ENCODE results near the gene ADGRL2.

The ADGRL2 gene

DNA sequence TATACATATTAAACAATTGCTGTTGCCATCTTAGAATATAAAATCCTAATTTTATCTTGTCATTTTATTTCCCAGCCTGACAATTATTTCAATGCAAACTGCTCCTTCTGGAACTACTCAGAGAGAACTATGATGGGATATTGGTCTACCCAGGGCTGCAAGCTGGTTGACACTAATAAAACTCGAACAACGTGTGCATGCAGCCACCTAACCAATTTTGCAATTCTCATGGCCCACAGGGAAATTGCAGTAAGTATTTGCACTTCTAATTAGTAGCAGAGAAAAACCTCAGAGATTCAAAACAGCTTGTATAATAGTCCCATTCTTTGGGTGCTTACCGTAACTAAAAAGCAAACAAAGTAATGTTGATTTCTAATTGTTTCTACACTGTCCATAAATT lies 167.2 kb downstream of the ADGRL2 start:
- no peak for DNase-seq (ENCODE audit: low spot score)
- H2AFZ ChIP-seq (ENCODE audit: low read length), result no peak overlapping the region
- no peak overlapping the region for H2AK5ac ChIP-seq (ENCODE audit: low read depth, low read length)
- H2BK5ac ChIP-seq (ENCODE audit: low read length), result no peak overlapping the region
- peaks cover 8 to 100% of the 10 kb centered on the region in 2 donors for H3K36me3 ChIP-seq (replicated peaks in 1 of 2; ENCODE audit: control insufficient read depth in 2 of 2, insufficient read depth in 2 of 2, low read length in 2 of 2)
- H3K27ac ChIP-seq (replicated peaks; ENCODE audit: low read length), result no peak overlapping the region
- no peak overlapping the region for H3K18ac ChIP-seq (ENCODE audit: low read length)
- H3K23ac ChIP-seq (ENCODE audit: low read depth, low read length, poor library complexity), result no peak overlapping the region
- no peak overlapping the region for H2BK15ac ChIP-seq (ENCODE audit: low read length)
- H3K4me2 ChIP-seq (ENCODE audit: insufficient read depth, low read length, poor library complexity, severe bottlenecking), result no peak overlapping the region
- H3K4ac ChIP-seq (ENCODE audit: low read length), result no peak overlapping the region
- H4K8ac ChIP-seq (ENCODE audit: low read depth, low read length), result no peak overlapping the region
- H3K4me1 ChIP-seq (ENCODE audit: control insufficient read depth in 2 of 2, insufficient read depth in 1 of 2, low read depth in 1 of 2, low read length in 2 of 2), result peaks cover 0 to 2% of the 10 kb centered on the region in 2 donors
- no peak overlapping the region for H4K91ac ChIP-seq (ENCODE audit: low read depth, low read length, poor library complexity)
- peaks cover 0 to 10% of the 10 kb centered on the region in 2 donors for H3K9me3 ChIP-seq (replicated peaks in 1 of 2; ENCODE audit: control insufficient read depth in 2 of 2, insufficient read depth in 1 of 2, low read depth in 1 of 2, low read length in 2 of 2)
- no peak overlapping the region for H3K14ac ChIP-seq (ENCODE audit: low read length)
- no peak overlapping the region for H3K4me3 ChIP-seq (ENCODE audit: low read length in 2 of 2)
- H3K27me3 ChIP-seq (ENCODE audit: control insufficient read depth in 3 of 3, insufficient read depth in 3 of 3, low read depth in 1 of 3, low read length in 3 of 3), result no peaks in the 10 kb centered on the region
- H2BK12ac ChIP-seq (ENCODE audit: low read length), result no peak overlapping the region
- no peaks in the 10 kb centered on the region for H3K79me1 ChIP-seq (ENCODE audit: low read depth, low read length)
- no peak overlapping the region for H2BK120ac ChIP-seq (ENCODE audit: low read depth, low read length)
- no CpG with 5 or more reads among the region's 3 CpGs for WGBS, 2 donors (ENCODE audit: extremely low coverage in 2 of 2, insufficient read length in 2 of 2, insufficient replicate concordance in 1 of 2)
- H3K9ac ChIP-seq (ENCODE audit: low read depth, low read length, poor library complexity), result no peak overlapping the region

DNA sequence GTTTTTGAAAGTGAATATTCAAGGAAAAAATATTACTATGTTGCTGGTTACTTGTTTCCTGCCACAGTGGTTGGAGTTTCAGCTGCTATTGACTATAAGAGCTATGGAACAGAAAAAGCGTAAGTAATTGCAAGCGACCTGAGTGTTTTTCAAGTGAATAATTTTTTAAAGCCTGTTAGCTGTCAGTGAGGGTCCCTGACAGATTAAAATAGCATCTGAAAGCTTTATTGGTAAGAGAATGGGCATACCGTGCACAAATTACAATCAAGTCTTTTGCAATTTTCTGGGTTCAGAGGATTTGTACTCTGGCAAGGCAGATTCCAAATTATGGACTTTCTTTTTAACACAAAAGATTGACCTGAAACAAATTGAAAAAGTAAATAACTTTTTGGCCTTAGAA lies 169.7 kb downstream of the ADGRL2 start:
- no peak overlapping the region for H3K4me3 ChIP-seq (ENCODE audit: low read length in 2 of 2)
- H3K27ac ChIP-seq (replicated peaks; ENCODE audit: low read length), result no peak overlapping the region
- H3K23ac ChIP-seq (ENCODE audit: low read depth, low read length, poor library complexity), result no peak overlapping the region
- H2BK5ac ChIP-seq (ENCODE audit: low read length), result no peak overlapping the region
- no peak overlapping the region for H2BK12ac ChIP-seq (ENCODE audit: low read length)
- no peak overlapping the region for H4K91ac ChIP-seq (ENCODE audit: low read depth, low read length, poor library complexity)
- no peak overlapping the region for H3K4ac ChIP-seq (ENCODE audit: low read length)
- H2AFZ ChIP-seq (ENCODE audit: low read length), result no peak overlapping the region
- H4K8ac ChIP-seq (ENCODE audit: low read depth, low read length), result no peak overlapping the region
- no peak overlapping the region for H3K4me2 ChIP-seq (ENCODE audit: insufficient read depth, low read length, poor library complexity, severe bottlenecking)
- H2BK120ac ChIP-seq (ENCODE audit: low read depth, low read length), result no peak overlapping the region
- no peaks in the 10 kb centered on the region for H3K79me1 ChIP-seq (ENCODE audit: low read depth, low read length)
- no peak overlapping the region for H2BK15ac ChIP-seq (ENCODE audit: low read length)
- no CpG with 5 or more reads among the region's 3 CpGs for WGBS, 2 donors (ENCODE audit: extremely low coverage in 2 of 2, insufficient read length in 2 of 2, insufficient replicate concordance in 1 of 2)
- peaks cover 0 to 6% of the 10 kb centered on the region in 2 donors for H3K9me3 ChIP-seq (replicated peaks in 1 of 2; ENCODE audit: control insufficient read depth in 2 of 2, insufficient read depth in 1 of 2, low read depth in 1 of 2, low read length in 2 of 2)
- H3K27me3 ChIP-seq (ENCODE audit: control insufficient read depth in 3 of 3, insufficient read depth in 3 of 3, low read depth in 1 of 3, low read length in 3 of 3), result no peaks in the 10 kb centered on the region
- no peak overlapping the region for H2AK5ac ChIP-seq (ENCODE audit: low read depth, low read length)
- H3K14ac ChIP-seq (ENCODE audit: low read length), result no peak overlapping the region
- no peak overlapping the region for H3K18ac ChIP-seq (ENCODE audit: low read length)
- DNase-seq (ENCODE audit: low spot score), result no peak
- peaks cover 0 to 4% of the 10 kb centered on the region in 2 donors for H3K4me1 ChIP-seq (ENCODE audit: control insufficient read depth in 2 of 2, insufficient read depth in 1 of 2, low read depth in 1 of 2, low read length in 2 of 2)
- peaks cover 8 to 100% of the 10 kb centered on the region in 2 donors for H3K36me3 ChIP-seq (replicated peaks in 1 of 2; ENCODE audit: control insufficient read depth in 2 of 2, insufficient read depth in 2 of 2, low read length in 2 of 2)
- no peak overlapping the region for H3K9ac ChIP-seq (ENCODE audit: low read depth, low read length, poor library complexity)

DNA sequence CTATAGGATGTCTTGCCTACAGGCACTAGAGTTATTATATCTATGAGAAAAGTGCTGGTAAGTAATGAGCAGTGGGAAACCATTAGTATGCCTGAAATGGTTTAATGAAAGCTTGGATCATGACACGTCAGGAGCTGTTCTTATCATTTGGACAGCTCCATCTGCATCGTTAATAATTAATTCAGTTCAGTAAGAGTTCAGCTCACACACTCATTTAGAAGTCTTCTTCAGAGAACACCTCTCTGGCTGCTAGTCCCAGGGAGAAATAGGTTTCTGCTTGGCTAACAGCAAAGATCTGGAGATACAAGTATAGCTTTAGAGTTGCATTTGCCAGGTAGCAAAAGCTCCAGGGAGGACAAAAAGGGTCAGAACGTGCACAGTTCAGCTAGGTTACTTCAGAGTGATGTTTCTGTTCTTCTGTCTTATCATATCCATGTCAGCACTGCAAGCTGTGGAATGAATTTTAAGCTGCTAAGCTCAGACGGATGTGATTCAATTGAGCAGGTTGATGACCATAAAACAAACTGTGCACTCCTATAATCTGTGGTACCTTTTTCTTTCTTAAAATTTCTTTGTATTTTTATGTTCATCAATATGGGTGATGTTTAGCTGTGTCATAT lies 173.6 kb downstream of the ADGRL2 start:
- H2BK15ac ChIP-seq (ENCODE audit: low read length), result no peak overlapping the region
- no CpG with 5 or more reads among the region's 4 CpGs for WGBS, 2 donors (ENCODE audit: extremely low coverage in 2 of 2, insufficient read length in 2 of 2, insufficient replicate concordance in 1 of 2)
- H3K9me3 ChIP-seq (replicated peaks in 1 of 2; ENCODE audit: control insufficient read depth in 2 of 2, insufficient read depth in 1 of 2, low read depth in 1 of 2, low read length in 2 of 2), result no peaks in the 10 kb centered on the region

DNA sequence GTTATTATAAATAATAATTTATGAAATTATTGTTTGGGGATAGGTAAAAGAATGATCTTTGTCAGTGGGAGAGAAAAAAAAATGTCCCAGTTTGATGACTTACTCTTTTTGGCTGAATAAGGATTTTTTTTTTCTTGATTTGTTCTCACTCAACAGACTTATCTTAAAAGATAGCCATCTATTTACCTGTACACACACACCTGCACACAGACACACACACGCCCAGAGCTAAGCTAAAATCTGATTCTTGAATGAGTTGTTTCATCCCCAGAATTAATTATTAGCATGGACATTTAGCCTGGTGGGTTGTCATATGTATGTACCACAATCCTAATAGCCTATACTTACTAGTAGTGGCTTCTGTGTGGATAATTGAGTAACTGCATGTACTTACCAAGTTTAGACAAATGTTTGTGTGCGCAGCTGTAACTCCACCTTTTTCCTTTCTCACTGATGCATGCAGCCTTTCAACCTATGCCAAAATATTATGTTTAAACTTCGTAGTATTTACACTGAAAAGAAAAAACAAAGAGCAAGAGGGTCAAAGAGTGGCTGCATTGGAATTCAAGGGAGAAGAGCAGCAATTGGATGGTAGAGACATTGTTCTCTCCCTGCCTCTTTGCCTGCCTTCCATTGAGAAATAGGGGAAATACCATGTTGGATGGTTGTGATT lies 174.3 kb downstream of the ADGRL2 start:
- H4K8ac ChIP-seq (ENCODE audit: low read depth, low read length), result no peak overlapping the region
- H3K27ac ChIP-seq (replicated peaks; ENCODE audit: low read length), result no peak overlapping the region
- H3K9me3 ChIP-seq (replicated peaks in 1 of 2; ENCODE audit: control insufficient read depth in 2 of 2, insufficient read depth in 1 of 2, low read depth in 1 of 2, low read length in 2 of 2), result no peaks in the 10 kb centered on the region
- H2BK15ac ChIP-seq (ENCODE audit: low read length), result no peak overlapping the region
- peaks cover 0 to 98% of the 10 kb centered on the region in 2 donors for H3K36me3 ChIP-seq (replicated peaks in 1 of 2; ENCODE audit: control insufficient read depth in 2 of 2, insufficient read depth in 2 of 2, low read length in 2 of 2)
- no peak overlapping the region for H2BK5ac ChIP-seq (ENCODE audit: low read length)
- H3K4me2 ChIP-seq (ENCODE audit: insufficient read depth, low read length, poor library complexity, severe bottlenecking), result no peak overlapping the region
- no peak for DNase-seq (ENCODE audit: low spot score)
- H3K14ac ChIP-seq (ENCODE audit: low read length), result no peak overlapping the region
- no peak overlapping the region for H2BK12ac ChIP-seq (ENCODE audit: low read length)
- H3K79me1 ChIP-seq (ENCODE audit: low read depth, low read length), result no peaks in the 10 kb centered on the region
- peaks cover 2 to 12% of the 10 kb centered on the region in 2 donors for H3K4me1 ChIP-seq (ENCODE audit: control insufficient read depth in 2 of 2, insufficient read depth in 1 of 2, low read depth in 1 of 2, low read length in 2 of 2)
- H4K91ac ChIP-seq (ENCODE audit: low read depth, low read length, poor library complexity), result no peak overlapping the region
- no peaks in the 10 kb centered on the region for H3K27me3 ChIP-seq (ENCODE audit: control insufficient read depth in 3 of 3, insufficient read depth in 3 of 3, low read depth in 1 of 3, low read length in 3 of 3)
- no peak overlapping the region for H3K4me3 ChIP-seq (ENCODE audit: low read length in 2 of 2)
- no CpG with 5 or more reads among the region's 3 CpGs for WGBS, 2 donors (ENCODE audit: extremely low coverage in 2 of 2, insufficient read length in 2 of 2, insufficient replicate concordance in 1 of 2)
- H3K9ac ChIP-seq (ENCODE audit: low read depth, low read length, poor library complexity), result no peak overlapping the region
- no peak overlapping the region for H3K23ac ChIP-seq (ENCODE audit: low read depth, low read length, poor library complexity)
- H2AK5ac ChIP-seq (ENCODE audit: low read depth, low read length), result no peak overlapping the region
- H3K4ac ChIP-seq (ENCODE audit: low read length), result no peak overlapping the region
- H3K18ac ChIP-seq (ENCODE audit: low read length), result no peak overlapping the region
- H2BK120ac ChIP-seq (ENCODE audit: low read depth, low read length), result no peak overlapping the region
- no peak overlapping the region for H2AFZ ChIP-seq (ENCODE audit: low read length)

More for the DNA sequence above, 173.6 kb downstream of the ADGRL2 start:
- H2BK12ac ChIP-seq (ENCODE audit: low read length), result no peak overlapping the region
- no peak overlapping the region for H4K91ac ChIP-seq (ENCODE audit: low read depth, low read length, poor library complexity)
- H3K9ac ChIP-seq (ENCODE audit: low read depth, low read length, poor library complexity), result no peak overlapping the region
- peaks cover 2 to 11% of the 10 kb centered on the region in 2 donors for H3K4me1 ChIP-seq (ENCODE audit: control insufficient read depth in 2 of 2, insufficient read depth in 1 of 2, low read depth in 1 of 2, low read length in 2 of 2)
- H3K4ac ChIP-seq (ENCODE audit: low read length), result no peak overlapping the region
- H2BK120ac ChIP-seq (ENCODE audit: low read depth, low read length), result no peak overlapping the region
- H3K27ac ChIP-seq (replicated peaks; ENCODE audit: low read length), result peak overlapping the region; percentile 53
- no peak overlapping the region for H2AFZ ChIP-seq (ENCODE audit: low read length)
- H3K4me3 ChIP-seq (ENCODE audit: low read length in 2 of 2), result no peak overlapping the region
- no peak overlapping the region for H3K4me2 ChIP-seq (ENCODE audit: insufficient read depth, low read length, poor library complexity, severe bottlenecking)
- H3K27me3 ChIP-seq (ENCODE audit: control insufficient read depth in 3 of 3, insufficient read depth in 3 of 3, low read depth in 1 of 3, low read length in 3 of 3), result no peaks in the 10 kb centered on the region
- H4K8ac ChIP-seq (ENCODE audit: low read depth, low read length), result no peak overlapping the region
- no peak overlapping the region for H3K14ac ChIP-seq (ENCODE audit: low read length)
- no peaks in the 10 kb centered on the region for H3K79me1 ChIP-seq (ENCODE audit: low read depth, low read length)
- H2AK5ac ChIP-seq (ENCODE audit: low read depth, low read length), result no peak overlapping the region
- H3K23ac ChIP-seq (ENCODE audit: low read depth, low read length, poor library complexity), result no peak overlapping the region
- H3K18ac ChIP-seq (ENCODE audit: low read length), result no peak overlapping the region
- DNase-seq (ENCODE audit: low spot score), result no peak
- no peak overlapping the region for H2BK5ac ChIP-seq (ENCODE audit: low read length)
- peaks cover 0 to 98% of the 10 kb centered on the region in 2 donors for H3K36me3 ChIP-seq (replicated peaks in 1 of 2; ENCODE audit: control insufficient read depth in 2 of 2, insufficient read depth in 2 of 2, low read length in 2 of 2)

All from neuronal stem cell (in vitro differentiated cells).